Right lung (tissue), 5 donors: Measurements from ENCODE around the gene HTRA1. TPM values are rescaled to one million over a fixed set of nuclear protein-coding genes. Genes with fewer than 3 reads are reported as not detected.

Experiments
- DNase-seq, 2 donors: peaks; one replicate each; pipeline ENCODE4 v3.0.0-alpha.2; 2013
- polyA plus RNA-seq, 5 donors: library from polyadenylated mRNA; unstranded; fragments of 120-200 nt; gene quantifications; one replicate each; pipeline versions ENCODE4 v1.2.1 to v1.2.3, GENCODE V29; 2013; ENCODE audit warnings: inconsistent platforms in 1 of 5, low replicate concordance in 1 of 5; ENCODE audit not compliant: insufficient read length in 5 of 5, insufficient read depth in 1 of 5

Gene HTRA1
- polyA plus RNA-seq, 5 donors: 55.1 to 87.0 (median 69.1) TPM

DNA sequence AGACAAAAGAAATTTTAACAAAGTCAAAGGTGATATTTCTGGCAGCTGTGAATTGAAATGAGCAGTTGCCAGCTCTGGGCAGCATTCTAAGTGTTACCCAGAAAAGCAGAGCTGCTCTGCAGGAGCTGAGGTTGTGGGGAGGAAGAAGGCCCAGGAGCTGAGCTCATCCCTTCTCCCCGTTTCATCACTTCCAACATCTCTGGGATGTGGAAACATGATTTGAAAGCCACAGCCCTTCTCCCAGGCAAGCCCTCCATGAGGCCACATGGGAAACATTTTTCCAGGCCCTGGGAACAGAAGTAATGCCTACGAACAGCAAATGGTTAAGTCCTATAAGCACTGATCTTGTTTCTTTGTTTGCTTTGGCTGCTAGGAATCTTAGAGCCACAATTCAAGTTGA lies 88.3 kb downstream of the HTRA1 start:
- no peak for DNase-seq

- no peak for DNase-seq
Observed at GRCh38 chr10:122550427-122550826, 89.1 kb downstream of the HTRA1 start.

DNA sequence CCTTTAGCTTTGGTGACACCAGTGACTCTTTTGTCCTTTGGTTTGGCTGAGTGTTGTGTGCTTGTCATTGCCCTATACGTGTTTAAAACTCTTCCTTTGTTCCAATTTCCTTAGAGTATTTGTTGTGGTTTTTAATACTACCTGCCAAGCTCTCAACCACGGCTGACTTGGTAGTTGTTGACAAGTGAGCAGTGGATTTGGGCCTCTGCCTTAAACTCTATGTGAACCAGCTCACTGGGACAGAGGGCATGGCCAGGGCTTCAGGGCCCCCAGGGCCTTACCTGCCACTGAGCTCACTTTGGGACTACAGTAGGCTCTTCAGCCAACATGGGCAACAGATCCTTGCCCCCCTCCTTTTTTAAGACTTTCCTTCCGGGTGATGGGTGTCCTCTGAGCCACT lies 89.6 kb downstream of the HTRA1 start:
- no peak for DNase-seq

GRCh38 chr10:122551450-122551849 lies 90.1 kb downstream of the HTRA1 start:
- no peak for DNase-seq

DNA sequence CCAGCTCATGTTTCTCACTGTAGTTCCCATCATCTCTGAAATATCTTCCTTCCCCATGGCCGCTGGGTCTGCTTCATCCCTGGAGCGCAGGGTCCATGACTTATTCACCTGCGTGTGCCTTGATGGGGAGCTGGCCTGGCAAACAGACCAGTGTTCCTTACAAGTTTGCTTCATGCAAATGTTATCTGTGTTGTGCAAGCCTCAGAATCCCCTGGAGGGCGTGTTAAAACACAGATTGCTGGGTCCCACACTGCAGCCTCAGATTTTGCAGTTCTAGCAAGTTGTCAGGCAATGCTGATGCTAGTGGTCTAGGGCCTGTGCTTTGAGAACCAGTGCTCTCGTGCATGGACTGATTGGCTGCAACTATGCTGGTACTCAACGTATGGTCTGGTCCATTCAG lies 92.0 kb downstream of the HTRA1 start:
- no peak for DNase-seq

- DNase-seq: no peak
Observed at GRCh38 chr10:122554131-122555036, 93.0 kb downstream of the HTRA1 start.

GRCh38 chr10:122555442-122555841 lies 94.1 kb downstream of the HTRA1 start:
- no peak for DNase-seq

- no peak for DNase-seq
Observed at GRCh38 chr10:122557516-122557915, 96.2 kb downstream of the HTRA1 start.

DNA sequence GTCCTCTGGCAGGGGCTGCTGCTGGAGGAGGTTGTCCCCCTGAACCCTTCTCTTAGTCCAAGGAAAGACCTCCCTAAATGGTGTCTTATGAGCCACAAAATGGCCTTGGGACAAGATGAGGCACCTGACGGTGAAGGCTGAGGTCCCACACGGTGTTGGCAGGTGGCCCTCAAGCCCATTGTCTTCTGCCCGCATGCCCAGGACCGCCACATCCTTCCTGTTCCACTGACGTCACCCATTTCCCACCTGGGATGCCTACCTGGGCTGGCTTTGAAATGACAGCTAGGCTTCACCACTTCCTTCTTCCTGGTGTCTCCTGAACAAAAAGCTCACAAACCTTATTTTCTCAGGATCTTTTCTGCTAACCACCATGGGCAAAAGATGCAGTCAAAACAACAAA lies 97.1 kb downstream of the HTRA1 start:
- no peak for DNase-seq

GRCh38 chr10:122559228-122559627 lies 97.9 kb downstream of the HTRA1 start:
- DNase-seq: no peak

DNA sequence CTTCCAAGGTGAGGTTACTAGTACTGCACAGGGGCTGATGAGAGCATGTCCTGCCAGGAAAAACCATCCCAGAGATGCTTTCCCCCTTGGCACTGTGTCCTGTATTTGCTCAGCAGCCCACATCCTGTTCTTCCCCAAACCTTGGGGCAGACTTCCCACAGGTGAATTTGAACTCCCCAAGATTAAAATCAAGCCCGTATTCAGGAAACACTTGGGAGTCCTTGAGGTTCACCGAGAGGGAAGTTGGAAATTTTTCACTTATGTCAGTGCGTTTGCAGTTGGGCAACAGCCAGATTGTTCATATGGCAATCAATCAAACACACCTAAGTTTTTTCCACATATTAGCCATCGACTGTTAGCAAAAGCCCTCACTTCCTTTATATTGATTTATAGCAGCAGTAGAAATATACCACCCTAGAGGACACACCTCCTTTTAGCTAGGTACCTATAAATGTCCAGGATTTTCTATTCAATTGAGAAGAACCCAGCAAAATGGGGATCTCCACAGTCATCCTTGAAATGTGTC lies 99.0 kb downstream of the HTRA1 start, which contains the start of gene DMBT1:
DMBT1 (plus strand) TSS at position 476 of the 526 bp plus-strand sequence; CDS start at position 493, 17 bp downstream.
- no peak for DNase-seq

DNA sequence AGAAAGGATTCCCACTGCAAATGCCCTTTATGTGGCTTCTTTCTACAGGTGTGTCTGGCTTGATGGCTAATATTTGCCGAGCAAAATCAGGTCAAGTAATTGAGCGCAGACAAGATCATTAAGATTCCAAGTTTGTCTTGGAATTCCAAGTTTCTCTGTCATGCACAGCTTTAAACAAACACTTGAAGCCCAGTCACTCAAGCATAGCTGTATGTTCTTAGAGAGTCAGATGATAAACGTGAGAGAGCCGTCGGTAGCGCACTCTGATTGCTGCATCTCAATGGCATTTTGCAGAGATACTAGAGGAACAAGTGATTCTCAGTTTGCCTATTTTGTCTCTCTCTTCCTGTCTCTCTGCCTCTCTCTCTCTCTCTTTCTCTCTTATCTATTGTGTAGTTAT lies 99.9 kb downstream of the HTRA1 start:
- DNase-seq: no peak

DNA sequence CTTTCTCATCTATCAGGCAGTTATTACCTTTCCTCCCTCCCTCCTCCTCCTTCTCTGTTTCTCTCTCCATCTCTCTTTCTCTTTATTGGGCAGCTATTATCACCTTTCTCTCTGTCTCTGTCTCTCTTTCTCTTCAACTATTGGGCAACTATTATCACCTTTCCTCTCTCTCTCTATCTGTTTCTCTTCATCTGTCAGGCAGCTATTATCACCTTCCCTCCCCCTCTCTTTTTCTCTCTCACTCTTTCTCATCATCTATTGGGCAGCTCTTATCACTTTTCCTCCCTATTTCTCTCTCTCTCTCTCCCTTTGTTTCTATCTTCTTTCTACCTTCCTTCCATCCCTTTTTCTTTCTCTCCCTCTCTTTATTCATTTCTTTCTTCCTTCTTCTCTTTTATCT lies 100.4 kb downstream of the HTRA1 start:
- DNase-seq: no peak

Other genes starting within 250 kb of the HTRA1 start
- gene BTBD16, start 190.3 kb upstream of the HTRA1 start, polyA plus RNA-seq: under 1 TPM in 3 of 5 donors, not detected in 2; 0.10 to 0.44 (median 0.11) TPM
- gene PLEKHA1, start 86.8 kb upstream of the HTRA1 start, polyA plus RNA-seq: 10 to 100 TPM; 33.1 to 52.5 (median 43.1) TPM
- gene ARMS2, start 6.9 kb upstream of the HTRA1 start, polyA plus RNA-seq: not detected
- gene DMBT1, start 99.2 kb downstream of the HTRA1 start, polyA plus RNA-seq: 1 to 10 TPM in 3 of 5 donors, under 1 TPM in 2; 0.18 to 1.6 (median 1.0) TPM
- gene C10orf120, start 238.3 kb downstream of the HTRA1 start, polyA plus RNA-seq: not detected